ENCODE measurements around the gene ABHD18. TPM values are rescaled to one million over a fixed set of nuclear protein-coding genes. Genes with fewer than 3 reads are reported as not detected.
"Not testable (repeated sequence)": the region's sequence is repeated elsewhere in the genome, so short reads cannot be mapped to it uniquely, and the experiment has no call there.

ABHD18 gene
- total and polyA plus RNA-seq, 8 donors = 11.9 to 22.4 (median 17.2) TPM

GRCh38 chr4:127968586-127968985 lies 3.4 kb downstream of the ABHD18 start:
- Histone ChIP-seq H3K4me1 (peaks cover 4 to 26% of the 10 kb centered on the region in 2 donors), H3K9me3 (no peaks in the 10 kb centered on the region), H3K4me3 (no peak overlapping the region), H3K27ac (no peak overlapping the region), H3K27me3 (no peaks in the 10 kb centered on the region), H3K36me3 (peaks cover 0 to 10% of the 10 kb centered on the region in 2 donors)
- no peak for TF ChIP-seq CTCF (IDR thresholded peaks at IDR 0.05)
- ATAC-seq (no peak), DNase-seq (no peak)
- intact Hi-C loops (cut with DNase I) = no loop called here

- H3K9me3 ChIP-seq; intact Hi-C loops (cut with DNase I); H3K27ac ChIP-seq; DNase-seq; H3K27me3 ChIP-seq; H3K4me3 ChIP-seq: not testable (repeated sequence)
- Histone ChIP-seq H3K4me1 (peaks cover 4 to 17% of the 10 kb centered on the region in 2 donors), H3K36me3 (peaks cover 0 to 18% of the 10 kb centered on the region in 2 donors)
- peak; percentile 53 for ATAC-seq
Observed at GRCh38 chr4:127970925-127971324, 5.7 kb downstream of the ABHD18 start.

- TF ChIP-seq CTCF (IDR thresholded peaks at IDR 0.05) = no peak
- H3K9me3 ChIP-seq = no peaks in the 10 kb centered on the region
- DNase-seq = no peak
- no peak for ATAC-seq
- H3K27ac ChIP-seq = no peak overlapping the region
- H3K4me1 ChIP-seq = no peaks in the 10 kb centered on the region
- H3K4me3 ChIP-seq = no peak overlapping the region
- H3K27me3 ChIP-seq = no peaks in the 10 kb centered on the region
- intact Hi-C loops (cut with DNase I) = no loop called here
- H3K36me3 ChIP-seq = peaks cover 0 to 18% of the 10 kb centered on the region in 2 donors
Observed at GRCh38 chr4:127975121-127975770, 10.0 kb downstream of the ABHD18 start.

- TF ChIP-seq CTCF (IDR thresholded peaks at IDR 0.05) = no peak
- H3K9me3 ChIP-seq = no peaks in the 10 kb centered on the region
- DNase-seq = no peak
- intact Hi-C loops (cut with DNase I) = no loop called here
- H3K27me3 ChIP-seq = no peaks in the 10 kb centered on the region
- peaks cover 0 to 7% of the 10 kb centered on the region in 2 donors for H3K36me3 ChIP-seq
- H3K27ac ChIP-seq = no peak overlapping the region
- no peak overlapping the region for H3K4me3 ChIP-seq
- ATAC-seq = no peak
- H3K4me1 ChIP-seq = no peaks in the 10 kb centered on the region
Observed at GRCh38 chr4:127978930-127979329, 13.7 kb downstream of the ABHD18 start.

- H3K36me3 ChIP-seq = peaks cover 0 to 36% of the 10 kb centered on the region in 2 donors
- H3K4me1 ChIP-seq = no peaks in the 10 kb centered on the region
- no peaks in the 10 kb centered on the region for H3K27me3 ChIP-seq
- ATAC-seq = no peak
- no peak overlapping the region for H3K4me3 ChIP-seq
- H3K9me3 ChIP-seq = no peaks in the 10 kb centered on the region
- no peak for DNase-seq
- no peak overlapping the region for H3K27ac ChIP-seq
- TF ChIP-seq CTCF (IDR thresholded peaks at IDR 0.05) = no peak
- intact Hi-C loops (cut with DNase I) = no loop called here
Observed at GRCh38 chr4:127982445-127982844, 17.2 kb downstream of the ABHD18 start.

GRCh38 chr4:127985989-127986388 lies 20.8 kb downstream of the ABHD18 start:
- no peaks in the 10 kb centered on the region for H3K27me3 ChIP-seq
- intact Hi-C loops (cut with DNase I) = no loop called here

More at GRCh38 chr4:127985989-127986388, 20.8 kb downstream of the ABHD18 start:
- no peaks in the 10 kb centered on the region for H3K4me1 ChIP-seq
- DNase-seq (no peak), ATAC-seq (no peak)
- no peak for TF ChIP-seq CTCF (IDR thresholded peaks at IDR 0.05)
- peaks cover 0 to 56% of the 10 kb centered on the region in 2 donors for H3K36me3 ChIP-seq
- H3K27ac ChIP-seq = no peak overlapping the region
- no peak overlapping the region for H3K4me3 ChIP-seq
- H3K9me3 ChIP-seq = no peaks in the 10 kb centered on the region

Measured in left lung (tissue), 10 donors.